ENCODE data around the gene TARBP1.
"Not testable (repeated sequence)": the region's sequence is repeated elsewhere in the genome, so short reads cannot be mapped to it uniquely, and the experiment has no call there.

DNA sequence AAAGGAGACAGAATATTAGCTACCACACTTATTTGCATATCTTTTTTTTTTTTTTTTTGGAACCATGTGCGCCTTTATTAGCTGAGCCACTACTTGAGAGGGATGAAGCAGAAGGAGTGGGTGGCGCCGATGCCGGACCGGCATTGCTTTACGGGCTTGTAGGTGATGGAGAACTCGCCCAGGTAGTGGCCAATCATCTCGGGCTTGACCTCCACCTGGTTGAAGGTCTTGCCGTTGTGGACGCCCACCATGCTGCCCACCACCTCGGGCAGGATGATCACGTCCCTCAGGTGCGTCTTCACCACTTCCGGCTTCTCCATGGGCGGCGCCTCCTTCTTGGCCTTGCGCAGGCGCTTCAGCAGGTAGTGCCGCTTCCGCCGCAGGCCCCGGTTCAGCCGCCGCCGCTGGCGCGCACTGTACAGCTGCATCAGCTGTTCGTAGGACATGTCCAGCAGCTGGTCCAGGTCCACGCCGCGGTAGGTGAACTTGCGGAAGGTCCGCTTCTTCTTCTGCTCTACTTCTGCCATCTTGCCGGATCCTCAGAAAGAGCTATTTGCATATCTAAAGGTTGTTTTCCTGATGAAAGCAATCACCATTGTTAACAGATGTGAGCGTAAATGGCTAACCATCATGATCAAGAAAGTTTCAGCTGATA lies 122.2 kb downstream of the TARBP1 start:
- TF ChIP-seq, protein P1, sequence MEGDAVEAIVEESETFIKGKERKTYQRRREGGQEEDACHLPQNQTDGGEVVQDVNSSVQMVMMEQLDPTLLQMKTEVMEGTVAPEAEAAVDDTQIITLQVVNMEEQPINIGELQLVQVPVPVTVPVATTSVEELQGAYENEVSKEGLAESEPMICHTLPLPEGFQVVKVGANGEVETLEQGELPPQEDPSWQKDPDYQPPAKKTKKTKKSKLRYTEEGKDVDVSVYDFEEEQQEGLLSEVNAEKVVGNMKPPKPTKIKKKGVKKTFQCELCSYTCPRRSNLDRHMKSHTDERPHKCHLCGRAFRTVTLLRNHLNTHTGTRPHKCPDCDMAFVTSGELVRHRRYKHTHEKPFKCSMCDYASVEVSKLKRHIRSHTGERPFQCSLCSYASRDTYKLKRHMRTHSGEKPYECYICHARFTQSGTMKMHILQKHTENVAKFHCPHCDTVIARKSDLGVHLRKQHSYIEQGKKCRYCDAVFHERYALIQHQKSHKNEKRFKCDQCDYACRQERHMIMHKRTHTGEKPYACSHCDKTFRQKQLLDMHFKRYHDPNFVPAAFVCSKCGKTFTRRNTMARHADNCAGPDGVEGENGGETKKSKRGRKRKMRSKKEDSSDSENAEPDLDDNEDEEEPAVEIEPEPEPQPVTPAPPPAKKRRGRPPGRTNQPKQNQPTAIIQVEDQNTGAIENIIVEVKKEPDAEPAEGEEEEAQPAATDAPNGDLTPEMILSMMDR (IDR thresholded peaks at IDR 0.05): not testable (repeated sequence)
- peak in 1 of 4 donors; percentile 51 for TF ChIP-seq POLR2A (IDR thresholded peaks at IDR 0.05)
- TF ChIP-seq POLR2AphosphoS5 (IDR thresholded peaks at IDR 0.05): peak in 1 of 2 donors; percentile 32
- TF ChIP-seq EP300 (IDR thresholded peaks at IDR 0.05): not testable (repeated sequence)
